HG02763 (cell line): ENCODE results near the gene PIH1D1.

Source experiments
- ATAC-seq: cut with Tn5 transposase; IDR thresholded peaks from one replicate; pipeline ENCODE4 v1.9.1; 2021; ENCODE audit warnings: mild to moderate bottlenecking, moderate library complexity; ENCODE audit not compliant: unreplicated experiment

Gene PIH1D1

GRCh38 chr19:49451430-49452181 is at the start of gene PIH1D1:
Gene PIH1D1 (minus strand): TSS chr19:49451814. CDS start chr19:49451574, 240 bp downstream.
- peak; percentile 63 for ATAC-seq

- no peak for ATAC-seq
These were observed 47.5 kb upstream of the PIH1D1 start for GRCh38 chr19:49499030-49499670.

- no peak for ATAC-seq
These were observed 46.9 kb upstream of the PIH1D1 start for GRCh38 chr19:49498475-49498874.

- ATAC-seq, result no peak
These were observed 46.1 kb upstream of the PIH1D1 start for GRCh38 chr19:49497789-49498103.

- ATAC-seq, result no peak
These were observed 45.6 kb upstream of the PIH1D1 start for GRCh38 chr19:49497047-49497788.

GRCh38 chr19:49496574-49497008 is 45.0 kb upstream of the PIH1D1 start:
- ATAC-seq, result no peak

GRCh38 chr19:49492573-49493405 is 41.2 kb upstream of the PIH1D1 start:
- ATAC-seq, result no peak

GRCh38 chr19:49491804-49492572 is 40.4 kb upstream of the PIH1D1 start:
- ATAC-seq, result no peak

- no peak for ATAC-seq
These were observed 39.6 kb upstream of the PIH1D1 start for GRCh38 chr19:49491030-49491803.

GRCh38 chr19:49490287-49491029 is 38.8 kb upstream of the PIH1D1 start:
- ATAC-seq, result no peak

GRCh38 chr19:49489601-49490167 is 38.1 kb upstream of the PIH1D1 start:
- ATAC-seq, result no peak

- no peak for ATAC-seq
These were observed 37.4 kb upstream of the PIH1D1 start for GRCh38 chr19:49488863-49489537.

GRCh38 chr19:49488046-49488862 is 36.6 kb upstream of the PIH1D1 start:
- no peak for ATAC-seq

GRCh38 chr19:49487277-49488045 is 35.8 kb upstream of the PIH1D1 start, which contains the start of gene RPL13A:
Gene RPL13A (plus strand): TSS chr19:49487608. CDS start chr19:49487630, 22 bp downstream.
- peak; percentile 94 for ATAC-seq

GRCh38 chr19:49486710-49487276 is 35.2 kb upstream of the PIH1D1 start:
- ATAC-seq, result no peak

- ATAC-seq, result no peak
These were observed 34.6 kb upstream of the PIH1D1 start for GRCh38 chr19:49486232-49486631.
